NCI-H2029 treated with DMSO at 0.1 percent for 48 hours (cell line): ENCODE data around the gene MED9.

ENCODE experiments used
- DNase-seq: peaks from one replicate; lab custom pipeline; 2025; lab: John Stamatoyannopoulos, UW

MED9 gene

GRCh38 chr17:17515934-17516930 is 39.4 kb downstream of the MED9 start:
- no peak for DNase-seq

- no peak for DNase-seq
Measured at GRCh38 chr17:17516941-17517720, 40.3 kb downstream of the MED9 start.

DNA sequence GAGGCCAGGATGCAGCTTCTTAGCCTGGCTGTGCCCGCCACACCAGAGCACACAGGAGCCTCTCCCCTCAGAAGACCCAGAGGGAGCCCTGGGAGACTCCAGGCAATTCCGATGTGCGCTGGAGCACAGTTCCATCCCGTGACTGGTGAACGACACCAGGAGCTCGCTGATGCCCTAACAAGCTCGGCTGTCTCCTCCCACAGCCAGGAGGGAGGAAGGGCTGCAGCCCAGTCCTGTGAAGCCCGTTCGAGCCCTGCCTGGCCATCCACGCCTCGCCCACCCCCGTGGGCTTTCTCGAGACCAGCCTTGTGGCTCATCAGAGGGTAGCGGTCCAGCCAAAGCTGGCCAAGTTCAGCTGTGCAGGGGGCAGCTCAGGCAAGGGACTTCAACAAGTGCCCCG is 41.2 kb downstream of the MED9 start:
- DNase-seq, result no peak

- no peak for DNase-seq
Measured at GRCh38 chr17:17518951-17519350, 42.2 kb downstream of the MED9 start.

DNA sequence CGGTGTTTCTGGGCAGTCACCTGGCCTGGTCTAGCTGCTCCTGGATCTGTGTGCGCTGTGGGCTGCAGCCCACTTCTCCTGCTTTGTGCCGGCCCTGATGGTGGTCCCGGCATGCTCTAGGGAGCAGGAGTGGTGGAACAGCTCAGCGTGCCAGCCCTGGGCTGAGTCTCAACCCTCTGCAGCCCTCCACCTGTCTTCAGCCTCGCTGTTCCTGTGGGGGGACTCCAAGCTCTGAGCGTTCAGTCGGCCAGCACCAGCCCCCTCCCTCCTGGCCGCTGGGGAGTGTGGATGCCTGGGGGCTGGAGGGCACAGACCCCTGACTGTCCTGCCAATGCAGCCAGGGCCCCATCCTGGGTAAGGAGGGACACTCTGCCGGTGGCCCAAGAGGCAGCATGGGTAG is 43.1 kb downstream of the MED9 start:
- no peak for DNase-seq

DNA sequence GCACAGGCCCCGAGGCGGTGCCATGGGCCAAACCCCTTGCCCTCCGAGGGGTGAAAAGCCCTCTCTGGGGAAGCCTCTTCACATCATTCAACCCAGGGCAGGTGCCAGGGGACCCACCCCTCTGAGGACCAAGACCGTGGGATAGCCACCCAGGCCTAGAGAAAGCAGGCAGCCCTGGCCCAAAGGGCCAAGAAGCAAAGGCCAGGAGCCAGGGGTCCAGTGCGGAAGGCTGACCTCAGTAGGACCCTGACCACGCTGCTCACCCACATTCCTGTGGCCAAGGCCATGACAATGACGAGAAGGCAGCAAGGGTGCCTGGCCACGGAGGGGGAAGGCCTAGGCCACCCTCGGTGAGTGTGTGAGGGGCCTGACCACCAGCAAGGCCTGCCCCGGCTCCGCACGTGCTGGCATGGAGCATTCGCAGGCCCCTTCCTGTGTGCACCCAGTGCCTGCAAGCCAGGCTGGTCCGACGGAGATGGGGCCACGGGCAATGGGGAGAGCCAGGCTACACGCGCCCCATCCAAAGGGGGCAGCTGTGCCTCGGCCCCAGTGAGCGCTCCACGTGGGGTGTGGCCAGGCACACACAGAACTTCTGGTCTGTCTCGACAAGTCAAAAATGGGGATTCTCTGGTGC is 43.9 kb downstream of the MED9 start:
- DNase-seq, result no peak

- no peak for DNase-seq
Measured at GRCh38 chr17:17523001-17523730, 46.4 kb downstream of the MED9 start.

DNA sequence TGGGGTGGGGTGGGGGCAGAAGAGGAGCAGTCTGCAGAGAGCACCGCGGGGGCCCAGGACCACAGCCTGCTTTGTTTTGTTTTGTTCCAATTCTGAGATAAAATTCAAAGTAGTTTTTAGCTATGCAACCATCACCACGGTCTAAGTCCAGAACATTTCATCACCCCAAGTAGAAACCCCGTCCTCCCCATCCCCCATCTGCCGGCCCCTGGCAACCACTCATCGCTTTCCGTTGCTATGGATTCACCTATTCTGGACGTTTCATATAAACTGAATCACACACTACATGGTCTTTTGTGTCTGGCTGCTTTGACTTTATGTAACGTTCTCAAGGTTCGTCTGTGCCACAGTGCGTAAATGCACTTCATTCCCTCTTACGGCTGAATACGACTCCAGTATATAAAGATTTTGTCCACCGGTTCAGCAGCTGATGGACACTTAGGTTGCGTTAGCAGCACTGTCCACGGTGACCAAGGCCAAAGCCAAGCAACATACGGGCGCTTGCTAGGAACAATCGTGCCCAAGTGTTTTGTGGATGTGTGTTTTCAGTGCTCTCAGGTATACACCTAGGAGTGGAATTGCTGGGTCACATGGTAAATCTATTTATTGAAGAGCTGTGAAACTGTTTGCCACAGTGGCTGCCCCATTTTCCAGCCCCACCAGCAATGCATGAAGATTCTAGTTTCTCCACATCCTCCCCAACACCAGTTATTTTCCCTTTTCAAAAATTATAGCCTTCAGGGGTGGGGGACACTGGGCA is 47.1 kb downstream of the MED9 start:
- DNase-seq, result no peak

GRCh38 chr17:17525311-17525710 is 48.5 kb downstream of the MED9 start:
- no peak for DNase-seq

- DNase-seq, result no peak
Measured at GRCh38 chr17:17525956-17526355, 49.2 kb downstream of the MED9 start.

DNA sequence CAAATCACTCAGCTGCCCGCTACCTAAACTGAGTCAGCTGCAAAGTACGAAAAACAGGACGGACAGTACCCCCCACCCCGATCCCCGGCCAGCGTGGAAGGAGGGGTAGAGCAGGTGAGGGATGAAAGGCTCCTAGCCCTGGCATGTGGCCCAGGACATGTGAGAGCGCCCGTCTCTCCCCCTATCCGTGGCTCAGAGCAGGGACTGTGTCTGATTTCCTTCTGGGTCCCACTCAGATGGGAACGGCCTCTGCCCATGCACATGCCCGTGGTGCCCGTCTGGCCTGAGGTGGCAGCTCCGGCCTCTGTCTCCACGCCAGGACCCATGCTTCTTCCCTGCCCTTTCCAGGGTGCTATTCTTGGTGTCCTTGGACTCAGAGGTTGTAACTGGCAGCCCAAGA is 49.6 kb downstream of the MED9 start:
- no peak for DNase-seq

- no peak for DNase-seq
Measured at GRCh38 chr17:17527534-17527933, 50.7 kb downstream of the MED9 start.

DNA sequence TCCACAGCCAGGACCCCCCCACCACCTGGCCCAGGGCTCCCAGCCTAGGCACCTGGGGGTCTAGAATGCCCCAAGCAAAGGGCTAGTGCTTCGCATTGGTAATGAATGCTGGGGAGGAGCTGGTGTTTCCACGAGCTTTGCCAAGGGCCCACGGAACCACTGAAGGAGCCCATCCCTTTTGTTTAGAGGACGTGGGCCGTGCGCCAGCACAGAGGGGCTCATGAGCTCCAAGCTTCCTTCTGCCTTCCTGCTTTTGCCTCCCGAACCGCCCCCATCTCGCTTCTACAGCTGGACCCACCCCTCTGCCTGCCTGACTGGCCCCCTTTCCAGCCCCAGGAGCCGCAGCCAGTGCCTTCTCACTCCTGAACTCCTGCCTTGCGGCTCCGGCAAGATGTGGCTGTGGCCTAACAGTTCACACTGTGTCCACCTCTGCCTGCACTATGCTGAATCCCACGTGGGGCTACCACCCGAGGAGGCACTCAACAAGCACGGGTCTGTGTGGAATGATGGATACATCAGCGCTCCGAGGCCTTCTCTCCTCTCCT is 51.2 kb downstream of the MED9 start:
- DNase-seq, result no peak

DNA sequence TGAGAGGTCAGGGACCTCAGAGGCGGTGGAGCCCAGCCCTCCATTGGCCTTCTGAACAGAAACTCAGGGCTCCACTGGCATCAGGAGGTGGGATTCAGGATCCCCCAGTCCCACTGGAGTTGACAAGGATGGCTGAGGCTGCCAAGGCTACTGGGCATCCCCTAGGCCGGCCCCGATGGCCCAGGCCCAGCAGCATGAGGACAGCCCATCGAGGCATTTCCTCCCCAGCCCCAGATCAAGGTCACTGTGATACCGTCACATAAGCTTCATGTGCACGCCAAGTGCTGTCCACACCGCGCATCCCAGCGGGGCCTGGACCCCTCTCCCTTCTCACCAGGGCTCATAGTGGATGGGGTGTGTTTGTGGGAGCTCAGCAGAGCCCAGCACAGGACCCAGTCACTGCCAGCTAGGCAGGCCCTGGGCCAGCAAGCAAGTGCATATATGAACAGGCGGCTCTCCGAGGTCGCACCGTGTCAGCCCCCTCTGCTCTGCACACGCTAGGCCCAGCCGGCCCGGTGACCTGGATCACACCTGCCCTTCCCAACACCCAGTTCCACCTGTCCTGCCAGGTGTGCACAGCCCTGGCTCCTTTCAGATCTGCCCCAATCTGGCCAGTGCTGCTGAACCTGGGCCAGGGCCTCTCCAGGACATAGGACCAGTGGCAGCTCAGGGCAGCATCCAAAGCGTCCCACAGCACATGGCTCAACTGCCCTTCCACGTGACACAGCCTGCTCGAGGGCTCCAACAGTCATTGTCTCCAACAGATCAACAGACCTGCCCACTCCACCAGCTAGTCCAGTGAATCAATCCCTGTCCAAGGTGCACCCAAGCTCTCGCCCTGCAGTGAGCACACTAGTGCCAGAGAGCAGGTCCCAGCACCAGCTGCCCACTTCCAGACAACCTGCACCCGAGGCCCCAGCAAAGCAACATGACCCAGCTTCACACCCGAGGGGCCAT is 52.2 kb downstream of the MED9 start:
- no peak for DNase-seq

DNA sequence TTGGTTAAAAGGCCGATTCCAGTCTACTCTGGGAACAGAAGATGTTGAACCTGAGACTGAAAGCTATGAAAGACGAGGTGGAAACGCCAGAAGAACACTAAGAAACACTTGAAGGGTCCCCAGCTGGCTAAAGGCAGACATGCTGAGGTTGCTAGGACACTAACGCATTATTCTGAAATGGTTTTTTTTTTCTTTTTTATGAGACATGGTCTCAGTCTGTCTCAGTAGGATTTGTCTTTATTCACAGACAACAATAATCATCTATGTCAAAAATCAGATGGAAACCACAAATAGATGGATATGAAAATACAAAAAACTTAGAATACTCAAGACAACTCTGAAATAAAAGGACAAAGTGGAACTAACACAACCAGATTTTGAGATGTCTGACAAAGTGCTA is 54.4 kb downstream of the MED9 start:
- no peak for DNase-seq

DNA sequence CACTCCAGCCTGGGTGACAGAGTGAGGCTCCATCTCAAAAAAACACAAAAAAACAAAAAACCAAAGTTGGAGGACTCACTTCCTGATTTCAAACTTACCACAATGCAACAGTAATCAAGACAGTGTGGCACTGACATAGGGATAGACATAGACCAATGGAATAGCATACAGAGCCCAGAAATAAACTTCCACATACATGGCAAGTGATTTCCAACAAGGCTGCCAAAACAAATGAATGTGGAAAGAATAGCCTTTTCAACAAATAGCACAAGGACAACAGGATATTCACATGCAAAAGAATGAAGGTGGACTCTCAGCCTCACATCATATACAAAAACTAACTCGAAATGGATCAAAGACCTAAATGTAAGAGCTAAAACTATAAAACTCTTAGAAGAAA is 56.2 kb downstream of the MED9 start:
- DNase-seq, result no peak

- DNase-seq, result peak; percentile 86
Measured at GRCh38 chr17:17533901-17534441, 57.2 kb downstream of the MED9 start.

- DNase-seq, result no peak
Measured at GRCh38 chr17:17535957-17536356, 59.2 kb downstream of the MED9 start.

GRCh38 chr17:17536702-17537101 is 59.9 kb downstream of the MED9 start:
- DNase-seq, result no peak
